GM19193 (cell line): ENCODE results near the gene CHCT1.

Experiments used
- POLR2A ChIP-seq: IDR thresholded peaks from 4 replicates; pipeline ENCODE4 v1.6.1; 2011; ENCODE audit not compliant: insufficient read depth, insufficient read length; ENCODE audit errors: extremely low read depth

The CHCT1 gene

GRCh38 chr17:60393840-60394723 lies 28.2 kb upstream of the CHCT1 start:
- TF ChIP-seq POLR2A = no peak

GRCh38 chr17:60395508-60396065 lies 26.7 kb upstream of the CHCT1 start:
- no peak for TF ChIP-seq POLR2A

GRCh38 chr17:60396412-60396811 lies 25.9 kb upstream of the CHCT1 start:
- TF ChIP-seq POLR2A = no peak

GRCh38 chr17:60398227-60398959 lies 23.9 kb upstream of the CHCT1 start:
- no peak for TF ChIP-seq POLR2A

GRCh38 chr17:60401819-60402218 lies 20.5 kb upstream of the CHCT1 start:
- TF ChIP-seq POLR2A = no peak

- no peak for TF ChIP-seq POLR2A
Measured at GRCh38 chr17:60403523-60403810, 18.8 kb upstream of the CHCT1 start.

GRCh38 chr17:60403962-60404361 lies 18.3 kb upstream of the CHCT1 start:
- no peak for TF ChIP-seq POLR2A

GRCh38 chr17:60406887-60407286 lies 15.4 kb upstream of the CHCT1 start:
- no peak for TF ChIP-seq POLR2A

- no peak for TF ChIP-seq POLR2A
Measured at GRCh38 chr17:60410001-60410400, 12.3 kb upstream of the CHCT1 start.

GRCh38 chr17:60412701-60413100 lies 9.6 kb upstream of the CHCT1 start:
- no peak for TF ChIP-seq POLR2A

- TF ChIP-seq POLR2A = no peak
Measured at GRCh38 chr17:60415146-60415545, 7.1 kb upstream of the CHCT1 start.

- TF ChIP-seq POLR2A = no peak
Measured at GRCh38 chr17:60416368-60416925, 5.8 kb upstream of the CHCT1 start.

- TF ChIP-seq POLR2A = peak; percentile 36
Measured at GRCh38 chr17:60421273-60422161, 772 bp upstream of the CHCT1 start.

GRCh38 chr17:60423865-60424264 lies 1.6 kb downstream of the CHCT1 start:
- no peak for TF ChIP-seq POLR2A
